ENCODE measurements around the gene SIRPG.

Gene SIRPG

GRCh38 chr20:1595333-1595732 is 62.2 kb downstream of the SIRPG start:
- no peak for DNase-seq (ENCODE audit: low spot score)

DNA sequence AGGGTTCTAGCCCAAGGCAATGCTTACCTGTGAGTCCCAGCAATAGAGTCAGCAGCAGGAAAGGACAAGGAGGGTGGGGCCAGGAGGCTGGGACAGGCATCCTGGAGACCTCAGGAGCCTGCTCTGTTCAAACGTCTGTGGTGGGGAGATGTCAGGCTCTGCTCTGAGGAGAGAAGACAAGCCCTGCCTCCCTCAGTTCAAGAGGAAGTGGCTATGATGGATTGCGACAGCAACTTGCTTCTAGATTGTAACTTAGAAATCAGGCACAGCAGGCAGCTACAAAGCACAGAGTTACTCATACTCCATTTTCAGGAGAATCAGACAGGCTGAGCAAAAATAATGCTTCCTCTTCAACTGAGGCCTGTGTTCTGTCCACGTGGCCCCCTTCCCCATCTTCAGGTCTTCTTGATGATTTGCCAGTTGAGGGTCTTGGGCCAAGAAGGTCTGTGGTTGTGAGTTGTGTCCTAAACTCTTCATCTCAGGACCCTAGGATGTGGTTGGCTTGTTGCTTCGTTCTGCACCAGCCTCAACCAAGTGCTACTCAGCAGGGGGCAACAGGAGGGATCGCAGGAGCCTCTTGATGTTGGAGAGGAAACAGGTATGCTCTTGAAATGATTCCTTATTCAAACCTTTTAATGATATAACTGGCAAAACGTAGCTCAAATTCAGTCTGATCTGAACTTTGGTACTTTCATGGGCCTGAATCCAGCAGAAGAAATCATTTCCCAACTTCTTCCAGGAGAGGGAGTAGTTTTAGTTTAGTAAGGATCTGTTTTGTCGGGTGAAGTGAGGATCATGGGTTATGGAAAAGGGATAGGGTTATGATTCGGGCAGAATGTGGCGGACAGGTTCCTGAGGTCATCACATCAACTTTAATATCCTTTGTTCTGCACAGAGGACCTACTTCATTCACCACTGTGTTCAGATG is 68.8 kb downstream of the SIRPG start:
- DNase-seq (ENCODE audit: low spot score), result no peak

DNA sequence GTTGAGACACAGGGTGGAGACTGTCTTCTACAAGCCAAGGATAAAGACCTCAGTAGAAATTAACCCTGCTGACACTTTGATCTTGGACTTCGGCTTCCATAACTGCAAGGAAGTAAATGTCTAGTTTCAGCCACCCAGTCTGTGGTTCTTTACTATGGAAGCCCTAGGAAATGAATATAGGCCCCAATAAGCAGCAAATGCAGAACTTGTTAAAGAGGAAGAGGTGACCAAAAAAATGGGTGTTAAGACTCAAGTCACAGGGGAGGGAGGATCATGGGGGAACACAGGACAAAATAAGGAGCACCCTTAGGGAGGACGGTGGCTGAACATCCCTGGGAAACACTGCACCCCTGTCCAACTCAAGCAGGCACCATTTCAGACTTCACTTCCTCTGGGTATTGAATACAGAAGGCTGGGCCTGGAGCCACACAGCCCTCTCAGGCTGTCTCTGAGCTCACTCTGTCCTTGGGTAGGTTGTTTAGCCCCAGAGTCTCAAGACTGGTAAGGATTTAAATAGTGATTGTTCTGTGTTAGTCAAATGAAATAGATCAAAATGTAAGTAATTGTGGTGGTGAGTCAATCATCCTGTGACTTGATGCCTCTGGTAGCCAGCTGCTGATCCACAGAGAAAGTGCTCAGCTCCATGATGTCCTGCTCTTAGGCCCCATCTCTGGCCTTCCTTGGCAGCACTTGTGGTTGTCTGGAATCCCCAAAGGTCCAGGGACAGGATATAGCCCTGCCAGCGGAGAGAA is 69.6 kb downstream of the SIRPG start:
- no peak for DNase-seq (ENCODE audit: low spot score)

DNA sequence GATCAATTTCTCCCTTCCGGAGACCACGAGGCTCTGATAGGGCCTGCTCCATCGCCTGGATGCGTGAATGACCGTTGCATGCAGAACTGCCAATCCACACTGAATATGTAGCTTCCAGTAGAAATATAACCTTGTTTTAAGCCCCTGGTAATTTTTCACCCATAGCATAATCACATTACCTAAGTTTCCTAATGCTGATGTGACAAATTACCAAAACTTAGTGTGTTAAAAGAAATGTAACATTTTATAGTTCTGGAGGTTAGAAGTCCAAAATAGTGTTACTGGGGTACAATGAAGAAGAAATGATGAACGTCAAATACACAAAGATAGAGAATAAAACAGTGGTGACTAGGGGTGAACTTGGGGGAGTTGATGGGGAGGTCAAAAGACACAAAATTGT is 78.1 kb downstream of the SIRPG start:
- DNase-seq (ENCODE audit: low spot score), result no peak
